ENCODE data around the gene GLIS2.

The GLIS2 gene

DNA sequence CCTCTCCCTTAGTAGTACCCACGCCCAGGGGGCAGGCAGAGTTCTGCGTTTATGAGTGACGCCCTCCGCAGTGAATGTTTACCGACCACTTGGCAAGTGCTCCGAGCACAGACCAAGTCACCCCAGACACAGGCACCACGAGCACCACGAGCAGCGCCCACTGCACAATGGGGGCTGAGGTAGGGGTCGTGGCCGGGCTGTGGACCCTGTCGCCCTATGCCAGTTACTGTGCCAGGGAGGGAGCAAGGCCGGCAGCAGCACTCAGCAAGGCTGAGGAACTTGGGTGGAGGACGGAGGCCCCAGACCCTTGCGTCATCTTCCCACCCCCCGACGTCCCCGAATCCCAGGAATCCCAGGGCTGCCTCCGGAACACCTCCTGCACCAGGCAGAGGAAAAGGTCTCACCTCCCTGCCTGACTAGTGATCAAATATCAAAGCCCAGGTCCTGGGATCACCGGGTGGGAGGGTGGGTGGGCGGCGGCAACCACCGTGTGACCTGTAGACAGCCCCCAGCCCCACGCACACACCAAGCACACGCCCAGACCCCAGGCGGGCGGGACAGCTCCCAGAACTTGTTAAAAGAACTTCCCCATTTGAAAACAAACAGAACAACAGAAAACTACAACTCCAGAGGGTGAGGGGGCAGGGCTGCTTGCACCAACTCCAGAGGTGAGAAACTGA is 61.2 kb downstream of the GLIS2 start:
- no peaks in the 10 kb centered on the region for H3K36me3 ChIP-seq (ENCODE audit: control insufficient read depth, insufficient read depth, low read length)
- no peaks in the 10 kb centered on the region for H3K27me3 ChIP-seq (ENCODE audit: control insufficient read depth, insufficient read depth, low read length)
- peak overlapping the region; percentile 50 for H3K27ac ChIP-seq (ENCODE audit: low read depth, low read length)
- no peak overlapping the region for H3K9ac ChIP-seq (ENCODE audit: low read length)
- H3K4me1 ChIP-seq (ENCODE audit: control insufficient read depth, insufficient read depth, low read length) = peaks cover 51% of the 10 kb centered on the region
- no peak overlapping the region for H3K4me3 ChIP-seq (ENCODE audit: low read length)

DNA sequence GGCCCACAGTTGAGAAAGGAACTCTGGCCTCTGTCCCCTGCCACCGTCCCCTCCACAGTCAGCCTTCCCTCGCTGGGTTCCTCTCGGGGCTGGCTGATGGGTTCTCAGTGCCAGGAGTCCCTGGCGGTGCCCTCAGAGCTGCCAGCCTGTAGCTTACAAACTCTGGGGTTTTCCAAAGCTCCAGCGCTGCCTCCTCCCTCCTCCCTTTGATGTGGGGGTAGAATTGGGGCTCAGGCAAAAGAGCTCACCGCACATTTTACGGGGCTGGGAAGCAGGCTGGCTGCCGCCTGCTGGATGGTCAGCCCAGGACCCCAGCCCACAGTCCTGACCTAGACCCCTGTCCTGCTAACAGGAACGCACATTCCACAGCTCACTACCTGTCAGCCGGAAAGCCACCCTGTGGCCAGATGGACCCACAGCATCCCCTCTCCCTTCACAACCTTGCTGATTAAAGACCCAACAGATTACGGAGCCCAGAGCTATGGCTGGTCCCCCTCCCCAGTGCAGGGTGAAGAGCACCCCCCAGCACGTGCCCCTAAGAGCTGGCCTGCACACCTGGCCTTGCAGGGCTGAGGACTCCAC is 61.8 kb downstream of the GLIS2 start:
- no peaks in the 10 kb centered on the region for H3K36me3 ChIP-seq (ENCODE audit: control insufficient read depth, insufficient read depth, low read length)
- no peak overlapping the region for H3K9ac ChIP-seq (ENCODE audit: low read length)
- H3K4me3 ChIP-seq (ENCODE audit: low read length) = no peak overlapping the region
- no peaks in the 10 kb centered on the region for H3K27me3 ChIP-seq (ENCODE audit: control insufficient read depth, insufficient read depth, low read length)
- H3K27ac ChIP-seq (ENCODE audit: low read depth, low read length) = no peak overlapping the region
- peaks cover 45% of the 10 kb centered on the region for H3K4me1 ChIP-seq (ENCODE audit: control insufficient read depth, insufficient read depth, low read length)

DNA sequence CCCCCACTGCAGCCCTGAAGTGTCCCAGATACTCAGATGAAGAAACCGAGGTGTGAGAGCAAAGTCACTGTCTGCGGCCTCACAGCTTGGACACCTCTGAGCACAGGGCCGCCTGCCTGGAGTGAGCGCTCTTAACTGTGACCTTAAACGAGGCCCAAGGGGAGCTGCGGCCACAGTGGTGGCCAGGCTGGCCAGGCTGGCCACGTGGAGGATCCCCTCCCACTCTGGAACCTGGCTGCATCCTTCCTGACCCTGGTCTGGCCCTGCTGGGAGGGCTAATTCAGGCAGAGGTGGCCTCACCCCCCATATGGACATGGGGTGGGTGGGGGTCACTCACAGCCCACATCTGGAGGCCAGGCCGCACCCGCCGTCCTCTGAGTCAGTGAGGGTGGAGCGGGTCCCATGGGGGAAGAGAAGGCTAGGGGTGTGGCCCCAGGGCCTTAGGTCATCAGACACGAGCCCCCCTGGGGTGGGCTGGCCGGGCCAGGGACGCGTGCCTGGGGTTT is 62.3 kb downstream of the GLIS2 start:
- Histone ChIP-seq H3K4me3 (ENCODE audit: low read length) (no peak overlapping the region), H3K4me1 (ENCODE audit: control insufficient read depth, insufficient read depth, low read length) (peaks cover 40% of the 10 kb centered on the region), H3K27me3 (ENCODE audit: control insufficient read depth, insufficient read depth, low read length) (no peaks in the 10 kb centered on the region), H3K36me3 (ENCODE audit: control insufficient read depth, insufficient read depth, low read length) (no peaks in the 10 kb centered on the region), H3K9ac (ENCODE audit: low read length) (no peak overlapping the region), H3K27ac (ENCODE audit: low read depth, low read length) (no peak overlapping the region)

DNA sequence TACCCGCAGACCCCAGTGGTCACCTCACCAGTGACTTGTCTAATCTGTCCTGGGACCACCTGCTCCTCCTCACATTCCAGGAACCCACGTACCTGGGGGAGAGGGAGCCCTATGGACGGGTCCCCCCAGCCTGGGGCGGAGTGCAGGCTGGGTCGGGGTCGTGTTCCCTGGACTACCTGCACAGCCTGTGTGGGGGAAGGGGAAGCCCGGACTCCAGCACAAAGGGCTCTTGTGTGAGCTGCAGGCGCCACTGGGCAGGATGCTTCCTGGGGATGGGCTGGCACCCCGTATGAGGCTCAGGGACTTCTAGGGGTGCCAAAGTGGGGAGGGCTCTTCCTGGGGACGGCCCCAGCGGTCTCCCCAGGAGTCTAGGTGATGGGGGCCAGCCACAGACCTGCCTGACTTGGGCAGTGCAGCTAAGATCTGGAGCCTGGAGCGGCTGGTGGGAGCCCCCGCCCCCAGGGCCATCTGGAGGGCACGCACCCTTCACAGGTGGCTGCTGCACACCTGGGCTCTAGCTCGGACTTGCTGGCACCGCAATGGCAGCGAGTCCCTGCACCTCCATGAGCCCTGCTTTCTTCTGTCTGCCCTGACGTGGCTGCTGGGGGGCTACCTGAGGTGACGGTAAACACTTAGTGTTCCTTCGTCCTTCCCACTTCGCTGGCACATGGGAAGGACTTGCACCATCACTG is 63.3 kb downstream of the GLIS2 start:
- H3K4me3 ChIP-seq (ENCODE audit: low read length) = no peak overlapping the region
- H3K9ac ChIP-seq (ENCODE audit: low read length) = no peak overlapping the region
- no peaks in the 10 kb centered on the region for H3K36me3 ChIP-seq (ENCODE audit: control insufficient read depth, insufficient read depth, low read length)
- peaks cover 33% of the 10 kb centered on the region for H3K4me1 ChIP-seq (ENCODE audit: control insufficient read depth, insufficient read depth, low read length)
- H3K27me3 ChIP-seq (ENCODE audit: control insufficient read depth, insufficient read depth, low read length) = no peaks in the 10 kb centered on the region
- no peak overlapping the region for H3K27ac ChIP-seq (ENCODE audit: low read depth, low read length)

DNA sequence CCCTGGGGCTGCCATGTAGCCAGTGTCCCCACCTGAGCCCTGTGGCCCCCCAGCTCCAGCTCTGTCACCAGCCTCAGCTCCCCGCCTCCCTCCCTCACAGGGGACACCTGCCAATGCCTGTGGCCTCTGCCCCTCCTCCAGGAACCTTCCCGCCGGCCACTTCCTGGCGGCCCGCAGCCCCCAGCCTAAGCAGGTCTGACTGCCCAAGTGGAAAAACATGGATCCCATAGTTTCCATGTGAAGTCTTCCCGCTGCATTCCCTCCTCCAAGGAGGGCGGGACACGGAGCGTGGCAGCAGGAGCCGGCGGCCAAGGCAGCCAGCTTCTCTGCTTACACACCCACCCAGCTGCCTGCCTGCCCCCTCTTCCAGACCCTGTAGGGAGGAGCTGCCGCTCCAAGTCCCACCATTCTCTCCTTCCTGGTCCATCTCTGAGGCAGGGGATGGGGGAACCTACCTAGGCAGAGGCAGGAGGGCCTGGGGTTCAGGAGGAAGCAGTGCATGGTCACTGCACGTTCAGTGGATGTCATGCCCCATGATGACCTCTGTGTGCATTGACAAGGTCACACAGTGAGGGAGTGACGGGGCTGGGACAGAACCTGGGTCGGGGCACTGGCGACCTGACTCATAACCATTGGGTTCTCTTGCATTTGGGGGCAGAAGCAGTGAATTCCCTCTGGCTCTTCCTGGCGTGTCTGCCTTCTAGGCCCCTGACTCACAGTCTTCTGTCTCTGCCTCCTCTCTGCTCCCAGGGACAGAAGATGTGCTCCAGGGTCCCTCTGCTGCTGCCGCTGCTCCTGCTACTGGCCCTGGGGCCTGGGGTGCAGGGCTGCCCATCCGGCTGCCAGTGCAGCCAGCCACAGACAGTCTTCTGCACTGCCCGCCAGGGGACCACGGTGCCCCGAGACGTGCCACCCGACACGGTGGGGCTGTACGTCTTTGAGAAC is 64.5 kb downstream of the GLIS2 start:
- H3K4me1 ChIP-seq (ENCODE audit: control insufficient read depth, insufficient read depth, low read length) = peaks cover 26% of the 10 kb centered on the region
- no peaks in the 10 kb centered on the region for H3K27me3 ChIP-seq (ENCODE audit: control insufficient read depth, insufficient read depth, low read length)
- no peak overlapping the region for H3K9ac ChIP-seq (ENCODE audit: low read length)
- H3K27ac ChIP-seq (ENCODE audit: low read depth, low read length) = no peak overlapping the region
- no peak overlapping the region for H3K4me3 ChIP-seq (ENCODE audit: low read length)
- H3K36me3 ChIP-seq (ENCODE audit: control insufficient read depth, insufficient read depth, low read length) = no peaks in the 10 kb centered on the region

DNA sequence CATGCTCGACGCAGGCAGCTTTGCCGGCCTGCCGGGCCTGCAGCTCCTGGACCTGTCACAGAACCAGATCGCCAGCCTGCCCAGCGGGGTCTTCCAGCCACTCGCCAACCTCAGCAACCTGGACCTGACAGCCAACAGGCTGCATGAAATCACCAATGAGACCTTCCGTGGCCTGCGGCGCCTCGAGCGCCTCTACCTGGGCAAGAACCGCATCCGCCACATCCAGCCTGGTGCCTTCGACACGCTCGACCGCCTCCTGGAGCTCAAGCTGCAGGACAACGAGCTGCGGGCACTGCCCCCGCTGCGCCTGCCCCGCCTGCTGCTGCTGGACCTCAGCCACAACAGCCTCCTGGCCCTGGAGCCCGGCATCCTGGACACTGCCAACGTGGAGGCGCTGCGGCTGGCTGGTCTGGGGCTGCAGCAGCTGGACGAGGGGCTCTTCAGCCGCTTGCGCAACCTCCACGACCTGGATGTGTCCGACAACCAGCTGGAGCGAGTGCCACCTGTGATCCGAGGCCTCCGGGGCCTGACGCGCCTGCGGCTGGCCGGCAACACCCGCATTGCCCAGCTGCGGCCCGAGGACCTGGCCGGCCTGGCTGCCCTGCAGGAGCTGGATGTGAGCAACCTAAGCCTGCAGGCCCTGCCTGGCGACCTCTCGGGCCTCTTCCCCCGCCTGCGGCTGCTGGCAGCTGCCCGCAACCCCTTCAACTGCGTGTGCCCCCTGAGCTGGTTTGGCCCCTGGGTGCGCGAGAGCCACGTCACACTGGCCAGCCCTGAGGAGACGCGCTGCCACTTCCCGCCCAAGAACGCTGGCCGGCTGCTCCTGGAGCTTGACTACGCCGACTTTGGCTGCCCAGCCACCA is 65.4 kb downstream of the GLIS2 start:
- H3K27me3 ChIP-seq (ENCODE audit: control insufficient read depth, insufficient read depth, low read length) = no peaks in the 10 kb centered on the region
- H3K27ac ChIP-seq (ENCODE audit: low read depth, low read length) = no peak overlapping the region
- H3K4me3 ChIP-seq (ENCODE audit: low read length) = no peak overlapping the region
- no peak overlapping the region for H3K9ac ChIP-seq (ENCODE audit: low read length)
- peaks cover 20% of the 10 kb centered on the region for H3K4me1 ChIP-seq (ENCODE audit: control insufficient read depth, insufficient read depth, low read length)
- H3K36me3 ChIP-seq (ENCODE audit: control insufficient read depth, insufficient read depth, low read length) = no peaks in the 10 kb centered on the region

DNA sequence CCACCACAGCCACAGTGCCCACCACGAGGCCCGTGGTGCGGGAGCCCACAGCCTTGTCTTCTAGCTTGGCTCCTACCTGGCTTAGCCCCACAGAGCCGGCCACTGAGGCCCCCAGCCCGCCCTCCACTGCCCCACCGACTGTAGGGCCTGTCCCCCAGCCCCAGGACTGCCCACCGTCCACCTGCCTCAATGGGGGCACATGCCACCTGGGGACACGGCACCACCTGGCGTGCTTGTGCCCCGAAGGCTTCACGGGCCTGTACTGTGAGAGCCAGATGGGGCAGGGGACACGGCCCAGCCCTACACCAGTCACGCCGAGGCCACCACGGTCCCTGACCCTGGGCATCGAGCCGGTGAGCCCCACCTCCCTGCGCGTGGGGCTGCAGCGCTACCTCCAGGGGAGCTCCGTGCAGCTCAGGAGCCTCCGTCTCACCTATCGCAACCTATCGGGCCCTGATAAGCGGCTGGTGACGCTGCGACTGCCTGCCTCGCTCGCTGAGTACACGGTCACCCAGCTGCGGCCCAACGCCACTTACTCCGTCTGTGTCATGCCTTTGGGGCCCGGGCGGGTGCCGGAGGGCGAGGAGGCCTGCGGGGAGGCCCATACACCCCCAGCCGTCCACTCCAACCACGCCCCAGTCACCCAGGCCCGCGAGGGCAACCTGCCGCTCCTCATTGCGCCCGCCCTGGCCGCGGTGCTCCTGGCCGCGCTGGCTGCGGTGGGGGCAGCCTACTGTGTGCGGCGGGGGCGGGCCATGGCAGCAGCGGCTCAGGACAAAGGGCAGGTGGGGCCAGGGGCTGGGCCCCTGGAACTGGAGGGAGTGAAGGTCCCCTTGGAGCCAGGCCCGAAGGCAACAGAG is 66.3 kb downstream of the GLIS2 start:
- Histone ChIP-seq H3K27ac (ENCODE audit: low read depth, low read length) (no peak overlapping the region), H3K9ac (ENCODE audit: low read length) (no peak overlapping the region), H3K27me3 (ENCODE audit: control insufficient read depth, insufficient read depth, low read length) (no peaks in the 10 kb centered on the region), H3K36me3 (ENCODE audit: control insufficient read depth, insufficient read depth, low read length) (peaks cover 5% of the 10 kb centered on the region), H3K4me3 (ENCODE audit: low read length) (no peak overlapping the region), H3K4me1 (ENCODE audit: control insufficient read depth, insufficient read depth, low read length) (peaks cover 12% of the 10 kb centered on the region)

DNA sequence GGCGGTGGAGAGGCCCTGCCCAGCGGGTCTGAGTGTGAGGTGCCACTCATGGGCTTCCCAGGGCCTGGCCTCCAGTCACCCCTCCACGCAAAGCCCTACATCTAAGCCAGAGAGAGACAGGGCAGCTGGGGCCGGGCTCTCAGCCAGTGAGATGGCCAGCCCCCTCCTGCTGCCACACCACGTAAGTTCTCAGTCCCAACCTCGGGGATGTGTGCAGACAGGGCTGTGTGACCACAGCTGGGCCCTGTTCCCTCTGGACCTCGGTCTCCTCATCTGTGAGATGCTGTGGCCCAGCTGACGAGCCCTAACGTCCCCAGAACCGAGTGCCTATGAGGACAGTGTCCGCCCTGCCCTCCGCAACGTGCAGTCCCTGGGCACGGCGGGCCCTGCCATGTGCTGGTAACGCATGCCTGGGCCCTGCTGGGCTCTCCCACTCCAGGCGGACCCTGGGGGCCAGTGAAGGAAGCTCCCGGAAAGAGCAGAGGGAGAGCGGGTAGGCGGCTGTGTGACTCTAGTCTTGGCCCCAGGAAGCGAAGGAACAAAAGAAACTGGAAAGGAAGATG is 67.0 kb downstream of the GLIS2 start:
- Histone ChIP-seq H3K4me3 (ENCODE audit: low read length) (no peak overlapping the region), H3K36me3 (ENCODE audit: control insufficient read depth, insufficient read depth, low read length) (peaks cover 7% of the 10 kb centered on the region), H3K4me1 (ENCODE audit: control insufficient read depth, insufficient read depth, low read length) (peaks cover 7% of the 10 kb centered on the region), H3K9ac (ENCODE audit: low read length) (no peak overlapping the region), H3K27me3 (ENCODE audit: control insufficient read depth, insufficient read depth, low read length) (no peaks in the 10 kb centered on the region), H3K27ac (ENCODE audit: low read depth, low read length) (no peak overlapping the region)

DNA sequence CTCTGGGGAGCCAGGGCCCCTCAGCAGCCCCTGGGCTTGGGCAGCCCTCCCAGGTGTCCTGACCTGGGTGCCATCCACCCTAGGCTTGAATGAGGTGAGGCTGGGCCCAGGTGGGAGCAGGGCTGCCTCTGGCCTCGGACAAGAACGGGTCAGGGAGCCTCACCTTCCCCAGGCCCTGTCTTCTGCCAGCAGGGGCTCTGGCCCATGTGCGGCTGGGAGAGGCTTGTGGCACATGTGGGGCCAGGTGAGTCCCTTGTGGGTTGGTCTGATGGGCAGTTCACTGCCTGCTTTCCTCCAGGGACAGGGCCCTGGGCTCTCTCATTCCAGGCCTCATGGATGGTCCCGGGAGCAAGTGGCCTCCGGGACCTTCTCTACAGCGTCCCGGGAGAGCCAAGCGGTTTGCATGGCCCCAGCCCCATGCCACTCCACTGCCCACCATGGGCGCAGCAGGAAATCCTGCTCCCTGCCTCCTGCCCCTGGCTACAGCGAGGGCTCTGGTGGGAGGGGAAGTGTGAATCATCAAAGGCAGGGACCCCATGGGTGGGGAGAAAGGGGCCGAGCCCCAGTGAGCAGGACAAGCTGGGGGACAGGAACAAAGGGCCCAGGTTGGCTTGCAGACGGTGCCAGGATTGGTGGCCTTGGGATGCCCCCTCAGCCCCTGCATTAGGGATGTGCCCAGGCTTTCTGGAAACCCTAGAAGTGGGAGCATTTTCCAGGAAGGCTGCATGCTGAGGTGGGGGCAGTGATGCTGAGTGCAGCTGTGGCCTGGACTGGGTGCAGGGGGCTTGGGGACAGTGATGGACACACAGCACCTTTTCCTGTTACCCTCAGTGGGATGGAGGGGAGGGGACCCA is 68.0 kb downstream of the GLIS2 start:
- H3K36me3 ChIP-seq (ENCODE audit: control insufficient read depth, insufficient read depth, low read length) = peaks cover 7% of the 10 kb centered on the region
- no peak overlapping the region for H3K9ac ChIP-seq (ENCODE audit: low read length)
- no peak overlapping the region for H3K27ac ChIP-seq (ENCODE audit: low read depth, low read length)
- H3K27me3 ChIP-seq (ENCODE audit: control insufficient read depth, insufficient read depth, low read length) = no peaks in the 10 kb centered on the region
- H3K4me1 ChIP-seq (ENCODE audit: control insufficient read depth, insufficient read depth, low read length) = peaks cover 4% of the 10 kb centered on the region
- H3K4me3 ChIP-seq (ENCODE audit: low read length) = no peak overlapping the region

DNA sequence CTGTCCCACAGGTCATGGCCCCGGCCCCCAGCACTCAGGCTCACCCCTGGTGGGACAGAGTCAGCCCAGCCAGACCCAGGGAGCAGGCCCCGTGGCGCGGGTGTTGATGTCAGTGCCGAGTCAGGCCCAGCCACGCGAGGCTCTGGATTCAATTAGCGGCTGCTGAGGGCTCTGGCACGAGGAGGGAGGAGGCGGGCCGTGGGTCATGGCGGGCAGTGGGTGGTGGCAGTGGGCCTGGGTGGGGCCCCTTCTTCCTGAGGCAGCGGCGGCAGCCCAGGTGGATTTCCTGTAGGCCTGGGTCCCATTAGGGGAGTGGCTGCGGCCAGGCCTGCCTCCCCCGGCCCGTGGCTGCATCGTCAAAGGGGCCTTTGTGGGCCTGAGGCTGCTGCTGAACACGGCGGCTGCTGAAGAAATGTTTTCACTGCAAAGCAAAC is 68.7 kb downstream of the GLIS2 start:
- no peak overlapping the region for H3K27ac ChIP-seq (ENCODE audit: low read depth, low read length)
- H3K36me3 ChIP-seq (ENCODE audit: control insufficient read depth, insufficient read depth, low read length) = peaks cover 7% of the 10 kb centered on the region
- H3K4me1 ChIP-seq (ENCODE audit: control insufficient read depth, insufficient read depth, low read length) = peaks cover 4% of the 10 kb centered on the region
- no peak overlapping the region for H3K9ac ChIP-seq (ENCODE audit: low read length)
- no peaks in the 10 kb centered on the region for H3K27me3 ChIP-seq (ENCODE audit: control insufficient read depth, insufficient read depth, low read length)
- H3K4me3 ChIP-seq (ENCODE audit: low read length) = no peak overlapping the region

Data from rectal smooth muscle tissue (tissue), 1 donor.